CD14-positive monocyte (primary cell): ENCODE results near the gene CCR1. TPM values are rescaled to one million over a fixed set of nuclear protein-coding genes. Genes with fewer than 3 reads are reported as not detected.

Experiments used
- DNase-seq, 3 donors: peaks; one replicate each; pipeline ENCODE4 v3.0.0-alpha.2; 2011 to 2022
- H2AFZ ChIP-seq: 2 replicates; pipeline ENCODE4 v1.6.0; 2012; ENCODE audit warnings: mild to moderate bottlenecking, low read depth, low read length, inconsistent platforms; ENCODE audit not compliant: insufficient read depth, poor library complexity, severe bottlenecking
- H3K27ac ChIP-seq, 2 donors: 1 replicate in 1 of 2; 2 replicates in 1 of 2; pipeline ENCODE4 v1.5.1; 2012 to 2013; ENCODE audit warnings: low read length in 2 of 2, control low read depth in 1 of 2, inconsistent platforms in 1 of 2, low read depth in 1 of 2, mild to moderate bottlenecking in 1 of 2
- H3K27me3 ChIP-seq, 2 donors: one replicate each; pipeline versions ENCODE4 v1.6.0 to v1.6.1; 2011 to 2013; ENCODE audit warnings: low read length in 2 of 2; ENCODE audit not compliant: control insufficient read depth in 2 of 2, insufficient read depth in 2 of 2
- H3K36me3 ChIP-seq, 2 donors: replicated peaks in 1 of 2; 1 replicate in 1 of 2; 2 replicates in 1 of 2; pipeline versions ENCODE4 v1.5.1 to v1.6.1; 2012 to 2013; ENCODE audit warnings: low read length in 2 of 2, control low read depth in 1 of 2, inconsistent platforms in 1 of 2, mild to moderate bottlenecking in 1 of 2; ENCODE audit not compliant: insufficient read depth in 2 of 2, control insufficient read depth in 1 of 2
- H3K4me1 ChIP-seq, 2 donors: 1 replicate in 1 of 2; 2 replicates in 1 of 2; pipeline versions ENCODE4 v1.5.1 to v1.6.1; 2012 to 2013; ENCODE audit warnings: low read length in 2 of 2, control low read depth in 1 of 2, inconsistent platforms in 1 of 2, mild to moderate bottlenecking in 1 of 2, moderate library complexity in 1 of 2; ENCODE audit not compliant: insufficient read depth in 2 of 2, control insufficient read depth in 1 of 2
- H3K4me2 ChIP-seq: replicated peaks from 2 replicates; pipeline ENCODE3; 2012; ENCODE audit warnings: low read length, moderate library complexity, mild to moderate bottlenecking; ENCODE audit not compliant: poor library complexity, severe bottlenecking; ENCODE audit errors: extremely low read depth
- H3K4me3 ChIP-seq, 3 experiments: fragments of 200-600 bp in 1 of 3; sonication (generic) in 1 of 3; replicated peaks in 1 of 3; 1 replicate in 2 of 3; 2 replicates in 1 of 3; pipeline ENCODE4 v1.5.1; 2011 to 2013; ENCODE audit warnings: low read length in 3 of 3, mild to moderate bottlenecking in 3 of 3, control low read depth in 2 of 3, low read depth in 2 of 3, inconsistent platforms in 1 of 3, moderate library complexity in 1 of 3
- H3K79me2 ChIP-seq: 2 replicates; pipeline ENCODE4 v1.6.0; 2012; ENCODE audit warnings: mild to moderate bottlenecking, control low read depth, inconsistent platforms, low read length, moderate library complexity; ENCODE audit not compliant: insufficient read depth
- H3K9ac ChIP-seq: 2 replicates; pipeline ENCODE4 v1.6.0; 2017; ENCODE audit warnings: low read length, mild to moderate bottlenecking; ENCODE audit not compliant: insufficient read depth, poor library complexity, severe bottlenecking
- H3K9me3 ChIP-seq, 2 donors: replicated peaks in 1 of 2; 1 replicate in 1 of 2; 2 replicates in 1 of 2; pipeline versions ENCODE4 v1.5.1 to v1.6.1; 2012 to 2013; ENCODE audit warnings: low read length in 2 of 2, control low read depth in 1 of 2; ENCODE audit not compliant: control insufficient read depth in 1 of 2, insufficient read depth in 1 of 2
- H4K20me1 ChIP-seq: 2 replicates; pipeline ENCODE4 v1.6.0; 2012; ENCODE audit warnings: mild to moderate bottlenecking, low read length, control low read depth, moderate library complexity; ENCODE audit not compliant: insufficient read depth
- H3K27ac Mint-ChIP-seq, 7 donors: one replicate each; pipeline ENCODE4 v1.8.0; 2020; ENCODE audit warnings: mild to moderate bottlenecking in 7 of 7, mixed read lengths in 7 of 7, moderate library complexity in 6 of 7, inconsistent platforms in 2 of 7
- H3K27me3 Mint-ChIP-seq, 3 donors: one replicate each; pipeline ENCODE4 v1.8.0; 2021 to 2022; ENCODE audit warnings: low read depth in 3 of 3, mild to moderate bottlenecking in 3 of 3, mixed read lengths in 3 of 3, moderate library complexity in 3 of 3, inconsistent platforms in 1 of 3
- H3K36me3 Mint-ChIP-seq, 2 donors: one replicate each; pipeline ENCODE4 v1.8.0; 2020; ENCODE audit warnings: mixed read lengths in 2 of 2, inconsistent platforms in 1 of 2, mild to moderate bottlenecking in 1 of 2
- H3K4me1 Mint-ChIP-seq: one replicate; pipeline ENCODE4 v1.8.0; 2020; ENCODE audit warnings: mild to moderate bottlenecking, mixed read lengths
- H3K4me3 Mint-ChIP-seq, 2 donors: one replicate each; pipeline ENCODE4 v1.8.0; 2020; ENCODE audit warnings: mild to moderate bottlenecking in 2 of 2, mixed read lengths in 2 of 2, moderate library complexity in 1 of 2
- H3K9me3 Mint-ChIP-seq, 7 donors: one replicate each; pipeline ENCODE4 v1.8.0; 2020 to 2022; ENCODE audit warnings: mixed read lengths in 7 of 7, mild to moderate bottlenecking in 6 of 7, moderate library complexity in 6 of 7, inconsistent platforms in 2 of 7
- CTCF ChIP-seq: fragments of 200-600 bp; IDR thresholded peaks from one replicate; pipeline ENCODE4 v1.8.0; 2022; ENCODE audit warnings: antibody characterized with exemption, mild to moderate bottlenecking
- WGBS: methylation state at CpG from one replicate; pipeline ENCODE4 v1.1.5; 2013; ENCODE audit warnings: missing lambda C conversion rate; ENCODE audit not compliant: insufficient coverage; 5-methylcytosine and 5-hydroxymethylcytosine counted together
- intact Hi-C, 2 donors: fragments of 100-400 bp; cut with micrococcal nuclease; formaldehyde crosslinking; loops; one replicate each; pipeline versions ENCODE4 v1.15.0 to v1.15.1; 2023
- polyA plus RNA-seq, 3 donors: library from polyadenylated mRNA; depleted of rRNA in 1 of 3; unstranded in 2 of 3; stranded (reverse) in 1 of 3; fragments of 300-500 nt in 2 of 3; fragments of >200 nt in 1 of 3; fragmentation: Illumina TruSeq in 2 of 3; gene quantifications; 1 replicate in 2 of 3; 2 replicates in 1 of 3; pipeline ENCODE4 v1.2.3, GENCODE V29; 2012 to 2021

Gene CCR1
- polyA plus RNA-seq, 3 donors, result 56.7 to 304 (median 233) TPM

- no peaks in the 10 kb centered on the region for H3K79me2 ChIP-seq
- no peaks in the 10 kb centered on the region for H3K36me3 ChIP-seq
- H3K4me2 ChIP-seq, result peak overlapping the region; percentile 48
- WGBS, result no CpG with 5 or more reads among the region's 3 CpGs
- H3K27ac ChIP-seq, result peak overlapping the region; percentile 73 to 84
- TF ChIP-seq CTCF, result no peak
- peak overlapping the region in 1 of 3 experiments; percentile 33 for H3K4me3 ChIP-seq
- peaks cover 64 to 81% of the 10 kb centered on the region in 2 donors for H3K4me1 ChIP-seq
- no peak overlapping the region for H3K9ac ChIP-seq
- Mint-ChIP-seq H3K4me1 (peaks cover 60% of the 10 kb centered on the region), H3K4me3 (peak overlapping the region; percentile 14 to 35), H3K36me3 (peaks cover 2 to 3% of the 10 kb centered on the region in 2 donors), H3K27ac (peak overlapping the region; percentile 90 to 95 (median 93)), H3K9me3 (peaks cover 0 to 12% (median 1%) of the 10 kb centered on the region in 7 donors), H3K27me3 (no peaks in the 10 kb centered on the region)
- DNase-seq, result peak; percentile 54 to 88 (median 80)
- no peaks in the 10 kb centered on the region for H3K9me3 ChIP-seq
- H3K27me3 ChIP-seq, result no peaks in the 10 kb centered on the region
- intact Hi-C loops, result loop anchor here in 1 of 2 donors (5.0 kb wide), 2 partner anchors 79 to 104 kb away; no protein-coding TSS in a partner anchor
- H2AFZ ChIP-seq, result no peak overlapping the region
- no peaks in the 10 kb centered on the region for H4K20me1 ChIP-seq
These were observed 16.4 kb downstream of the CCR1 start for GRCh38 chr3:46191730-46192129.

GRCh38 chr3:46188708-46189107, 19.4 kb downstream of the CCR1 start:
- no peak for DNase-seq
- Mint-ChIP-seq H3K9me3 (peaks cover 0 to 6% (median 4%) of the 10 kb centered on the region in 7 donors), H3K27me3 (no peaks in the 10 kb centered on the region), H3K4me1 (peaks cover 66% of the 10 kb centered on the region), H3K27ac (no peak overlapping the region), H3K36me3 (peaks cover 0 to 3% of the 10 kb centered on the region in 2 donors), H3K4me3 (no peak overlapping the region)
- no peak for TF ChIP-seq CTCF
- H3K4me2 ChIP-seq, result no peak overlapping the region
- H3K4me1 ChIP-seq, result peaks cover 71 to 91% of the 10 kb centered on the region in 2 donors
- 100% methylated on average over 8 of the region's 10 CpGs for WGBS
- H2AFZ ChIP-seq, result no peak overlapping the region
- H3K27me3 ChIP-seq, result no peaks in the 10 kb centered on the region
- no peaks in the 10 kb centered on the region for H3K36me3 ChIP-seq
- no peaks in the 10 kb centered on the region for H4K20me1 ChIP-seq
- no peaks in the 10 kb centered on the region for H3K79me2 ChIP-seq
- H3K9ac ChIP-seq, result no peak overlapping the region
- no peak overlapping the region for H3K4me3 ChIP-seq
- no peak overlapping the region for H3K27ac ChIP-seq
- intact Hi-C loops, result no loop called here
- H3K9me3 ChIP-seq, result no peaks in the 10 kb centered on the region
